EH (cell line): ENCODE measurements around the gene HSD17B2.
A peak's percentile ranks its signal among the peaks of the same experiment; 100 is the strongest.
"Not testable (repeated sequence)": the region's sequence is repeated elsewhere in the genome, so short reads cannot be mapped to it uniquely, and the experiment has no call there.

ENCODE experiments used
- DNase-seq: peaks from one replicate; pipeline ENCODE4 v3.0.0-alpha.2; 2015; ENCODE audit warnings: low read depth

HSD17B2 gene

GRCh38 chr16:82133798-82134197 is 98.7 kb downstream of the HSD17B2 start:
- DNase-seq, result no peak

DNA sequence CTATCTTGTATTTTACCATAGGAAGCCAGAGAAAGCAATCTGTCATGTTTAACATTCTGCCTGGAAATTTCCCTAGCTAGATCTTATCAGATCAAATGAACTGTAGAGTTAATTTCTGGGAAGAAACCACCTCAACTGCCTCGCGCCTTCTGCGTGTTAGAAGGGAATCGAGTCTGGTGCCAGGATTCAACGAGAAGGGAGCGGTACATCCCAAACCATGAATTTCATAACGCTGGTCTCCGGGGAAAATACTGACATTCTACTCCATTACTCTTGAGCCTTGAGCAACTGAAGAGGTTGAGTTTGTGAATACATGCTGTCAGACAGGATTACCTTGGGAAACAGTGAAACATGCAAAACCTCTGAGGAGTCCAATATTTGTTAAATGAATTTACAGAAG is 99.8 kb downstream of the HSD17B2 start:
- no peak for DNase-seq

DNA sequence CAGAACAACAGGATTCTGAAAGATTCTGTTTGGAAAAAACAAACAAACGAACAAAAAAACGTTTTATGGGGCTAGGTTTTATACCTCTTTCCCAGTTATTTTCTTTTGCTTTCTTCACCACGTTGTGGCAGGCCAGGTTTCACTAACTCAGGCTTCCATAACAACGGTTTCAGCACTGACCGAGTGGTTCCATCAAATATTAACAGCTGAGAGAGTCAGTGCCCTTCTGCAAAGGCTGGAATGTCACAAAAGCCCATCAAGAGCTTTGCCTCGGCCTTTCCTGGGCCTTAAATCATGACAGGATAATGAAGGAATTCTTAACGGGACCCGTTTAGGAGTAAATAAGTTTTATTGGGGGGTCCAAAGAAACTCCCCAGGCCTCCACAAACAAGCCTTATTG is 100.8 kb downstream of the HSD17B2 start:
- no peak for DNase-seq

- peak; percentile 32 for DNase-seq
Measured at GRCh38 chr16:82136956-82137821, 102.1 kb downstream of the HSD17B2 start.

- no peak for DNase-seq
Measured at GRCh38 chr16:82137822-82138167, 102.7 kb downstream of the HSD17B2 start.

DNA sequence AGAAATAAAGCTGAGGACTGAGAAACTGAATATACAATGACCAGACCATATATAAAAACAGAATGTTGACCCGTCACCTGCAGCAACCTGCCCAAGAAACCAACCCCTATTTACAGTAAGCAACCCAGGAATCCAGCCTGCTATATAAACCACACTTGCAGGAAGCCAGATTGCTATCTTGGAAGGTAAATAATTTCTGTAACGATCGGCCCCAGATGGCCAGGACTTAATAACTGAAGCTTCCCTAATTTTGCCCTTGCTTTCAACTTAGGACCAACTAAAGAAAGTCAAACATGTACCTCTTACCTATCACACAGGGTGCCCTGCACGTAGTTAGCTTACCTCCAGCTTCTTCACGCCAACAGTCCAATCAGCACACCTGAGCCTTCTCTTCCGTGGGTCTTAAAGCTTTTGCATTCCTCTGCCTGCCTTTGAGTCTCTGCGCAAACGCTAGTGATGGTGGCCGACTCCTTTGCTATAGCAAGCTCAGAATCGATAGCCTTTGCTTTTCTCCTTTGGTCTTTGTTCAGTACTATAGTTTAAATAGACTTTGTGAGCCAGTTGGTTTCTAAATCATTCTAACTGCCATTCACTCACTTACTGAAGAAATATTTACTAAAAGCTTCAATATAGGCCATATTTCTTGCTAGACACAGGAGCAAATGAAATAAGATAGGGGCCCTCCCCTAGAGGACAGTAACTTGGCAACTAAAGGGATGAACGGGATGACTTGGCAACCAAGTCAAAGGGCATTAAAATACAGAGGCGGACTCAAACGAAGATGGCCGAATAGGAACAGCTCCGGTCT is 103.6 kb downstream of the HSD17B2 start:
- no peak for DNase-seq

DNA sequence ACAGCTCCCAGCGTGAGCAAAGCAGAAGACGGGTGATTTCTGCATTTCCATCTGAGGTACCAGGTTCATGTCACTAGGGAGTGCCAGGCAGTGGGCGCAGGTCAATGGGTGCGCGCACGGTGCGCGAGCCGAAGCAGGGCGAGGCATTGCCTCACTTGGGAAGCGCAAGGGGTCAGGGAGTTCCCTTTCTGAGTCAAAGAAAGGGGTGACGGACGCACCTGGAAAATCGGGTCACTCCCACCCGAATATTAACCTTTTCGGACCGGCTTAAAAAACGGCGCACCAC is 104.2 kb downstream of the HSD17B2 start:
- DNase-seq, result not testable (repeated sequence)

- no peak for DNase-seq
Measured at GRCh38 chr16:82146556-82146955, 111.5 kb downstream of the HSD17B2 start.

- DNase-seq, result no peak
Measured at GRCh38 chr16:82146957-82147356, 111.9 kb downstream of the HSD17B2 start.

DNA sequence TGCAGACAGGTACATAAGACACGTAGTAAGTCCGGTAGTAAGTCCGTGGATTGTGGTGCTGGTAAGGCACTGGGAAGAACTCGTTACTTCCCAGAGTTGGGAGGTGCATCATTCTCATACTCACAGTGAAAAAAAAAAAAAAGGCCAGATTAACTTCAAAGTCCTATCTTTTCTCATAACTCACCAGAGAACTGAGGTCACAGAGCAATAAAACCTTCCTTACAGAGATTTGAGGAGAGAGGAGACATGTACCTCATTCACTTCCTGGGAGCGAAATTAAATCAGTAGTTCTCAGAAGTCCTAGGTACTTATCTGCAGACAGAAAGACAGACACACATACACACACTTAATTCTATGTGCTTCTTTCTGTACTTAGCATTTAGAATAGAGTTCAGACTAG is 112.5 kb downstream of the HSD17B2 start:
- DNase-seq, result no peak
